H9 (cell line): ENCODE measurements around the gene LRRN4. TPM values are rescaled to one million over a fixed set of nuclear protein-coding genes. Genes with fewer than 3 reads are reported as not detected.

ENCODE experiments used
- DNase-seq: peaks from one replicate; pipeline ENCODE4 v3.0.0-alpha.2; 2017
- H2AFZ ChIP-seq: one replicate; pipeline ENCODE4 v1.6.1; 2013; ENCODE audit warnings: mild to moderate bottlenecking, low read length, control low read depth, moderate library complexity
- H2AK5ac ChIP-seq: 2 replicates; pipeline ENCODE4 v1.6.1; 2013; ENCODE audit warnings: low read length, control low read depth, mixed read lengths; ENCODE audit not compliant: insufficient read length
- H2BK120ac ChIP-seq: one replicate; pipeline ENCODE4 v1.6.1; 2013; ENCODE audit warnings: low read depth, mild to moderate bottlenecking, low read length, control low read depth, inconsistent platforms; ENCODE audit not compliant: poor library complexity, severe bottlenecking
- H2BK12ac ChIP-seq: 2 replicates; pipeline ENCODE4 v1.6.1; 2013; ENCODE audit warnings: low read length, control low read depth, mixed read lengths, low read depth; ENCODE audit not compliant: insufficient read length
- H2BK15ac ChIP-seq: 2 replicates; pipeline ENCODE4 v1.6.1; 2013; ENCODE audit warnings: low read depth, low read length, control low read depth
- H2BK20ac ChIP-seq: one replicate; pipeline ENCODE4 v1.6.1; 2013; ENCODE audit warnings: low read depth, mild to moderate bottlenecking, low read length, control low read depth, inconsistent platforms; ENCODE audit not compliant: poor library complexity, severe bottlenecking
- H2BK5ac ChIP-seq: 2 replicates; pipeline ENCODE4 v1.6.1; 2013; ENCODE audit warnings: low read length, control low read depth, mixed read lengths; ENCODE audit not compliant: insufficient read length
- H3K14ac ChIP-seq: 2 replicates; pipeline ENCODE4 v1.6.1; 2013; ENCODE audit warnings: low read length, control low read depth; ENCODE audit not compliant: insufficient read depth
- H3K18ac ChIP-seq: 2 replicates; pipeline ENCODE4 v1.6.1; 2013; ENCODE audit warnings: low read depth, mild to moderate bottlenecking, mixed read lengths, low read length, control low read depth; ENCODE audit not compliant: insufficient read length
- H3K23ac ChIP-seq: 2 replicates; pipeline ENCODE4 v1.6.1; 2013; ENCODE audit warnings: low read length, control low read depth, mixed read lengths, low read depth; ENCODE audit not compliant: insufficient read length
- H3K23me2 ChIP-seq: 2 replicates; pipeline ENCODE4 v1.6.1; 2013; ENCODE audit warnings: low read depth, mild to moderate bottlenecking, mixed read lengths, low read length, control low read depth; ENCODE audit not compliant: insufficient read length, poor library complexity, severe bottlenecking
- H3K27ac ChIP-seq: 2 replicates; pipeline ENCODE4 v1.5.1; 2013; ENCODE audit warnings: low read length, control low read depth, mixed read lengths, low read depth; ENCODE audit not compliant: insufficient read length
- H3K27me3 ChIP-seq: 2 replicates; pipeline ENCODE4 v1.6.1; 2013; ENCODE audit warnings: low read length, control low read depth, inconsistent platforms; ENCODE audit not compliant: insufficient read depth
- H3K4ac ChIP-seq: 2 replicates; pipeline ENCODE4 v1.6.1; 2013; ENCODE audit warnings: low read depth, mild to moderate bottlenecking, control low read depth, inconsistent platforms, low read length, moderate library complexity
- H3K4me1 ChIP-seq: 2 replicates; pipeline ENCODE4 v1.6.1; 2013; ENCODE audit warnings: low read length, control low read depth, inconsistent platforms; ENCODE audit not compliant: insufficient read depth
- H3K4me2 ChIP-seq: 2 replicates; pipeline ENCODE4 v1.6.1; 2013; ENCODE audit warnings: low read length, control low read depth, mixed read lengths; ENCODE audit not compliant: insufficient read length, insufficient read depth
- H3K56ac ChIP-seq: 2 replicates; pipeline ENCODE4 v1.6.1; 2013; ENCODE audit warnings: low read depth, mild to moderate bottlenecking, mixed read lengths, low read length, control low read depth; ENCODE audit not compliant: insufficient read length
- H3K79me1 ChIP-seq: 2 replicates; pipeline ENCODE4 v1.6.1; 2013; ENCODE audit warnings: low read depth, mild to moderate bottlenecking, moderate library complexity, low read length, control low read depth, inconsistent platforms; ENCODE audit not compliant: insufficient read depth, poor library complexity, severe bottlenecking
- H3K79me2 ChIP-seq: 2 replicates; pipeline ENCODE4 v1.6.1; 2013; ENCODE audit warnings: low read length, control low read depth, inconsistent platforms; ENCODE audit not compliant: insufficient read depth
- H3K9ac ChIP-seq: 2 replicates; pipeline ENCODE4 v1.6.1; 2013; ENCODE audit warnings: low read length, control low read depth, mixed read lengths; ENCODE audit not compliant: insufficient read length; ENCODE audit errors: extremely low read depth
- H3K9me3 ChIP-seq: one replicate; pipeline ENCODE4 v1.6.1; 2013; ENCODE audit warnings: low read depth, low read length, inconsistent platforms; ENCODE audit not compliant: control insufficient read depth
- H3T11ph ChIP-seq: one replicate; pipeline ENCODE4 v1.6.1; 2013; ENCODE audit warnings: mild to moderate bottlenecking, low read length, control low read depth, inconsistent platforms
- H4K20me1 ChIP-seq: one replicate; pipeline ENCODE4 v1.6.1; 2013; ENCODE audit not compliant: control insufficient read depth, insufficient read length, insufficient read depth
- H4K5ac ChIP-seq: 2 replicates; pipeline ENCODE4 v1.6.1; 2013; ENCODE audit warnings: low read depth, mild to moderate bottlenecking, mixed read lengths, low read length, control low read depth; ENCODE audit not compliant: insufficient read length
- H4K8ac ChIP-seq: replicated peaks from 2 replicates; pipeline ENCODE4 v1.6.1; 2013; ENCODE audit warnings: low read length, control low read depth, mixed read lengths, low read depth; ENCODE audit not compliant: insufficient read length
- H4K91ac ChIP-seq: 2 replicates; pipeline ENCODE4 v1.6.1; 2013; ENCODE audit warnings: low read depth, mild to moderate bottlenecking, moderate library complexity, mixed read lengths, low read length, control low read depth; ENCODE audit not compliant: insufficient read length
- H3K27ac Mint-ChIP-seq, 3 experiments: 2 replicates in 2 of 3; 3 replicates in 1 of 3; pipeline ENCODE4 v1.8.0; 2020 to 2021; ENCODE audit warnings: mixed read lengths in 3 of 3, mild to moderate bottlenecking in 1 of 3, moderate library complexity in 1 of 3
- H3K27me3 Mint-ChIP-seq: 2 replicates; pipeline ENCODE4 v1.8.0; 2021; ENCODE audit warnings: low read depth, mild to moderate bottlenecking, moderate library complexity, mixed read lengths
- H3K36me3 Mint-ChIP-seq, 3 experiments: 2 replicates in 2 of 3; 3 replicates in 1 of 3; pipeline ENCODE4 v1.8.0; 2020 to 2021; ENCODE audit warnings: low read depth in 3 of 3, mixed read lengths in 3 of 3; ENCODE audit not compliant: insufficient read depth in 1 of 3
- H3K4me1 Mint-ChIP-seq, 2 experiments: 2 replicates each; pipeline ENCODE4 v1.8.0; 2020; ENCODE audit warnings: mixed read lengths in 2 of 2
- H3K4me3 Mint-ChIP-seq, 2 experiments: 2 replicates in 1 of 2; 3 replicates in 1 of 2; pipeline ENCODE4 v1.8.0; 2020 to 2021; ENCODE audit warnings: mild to moderate bottlenecking in 2 of 2, mixed read lengths in 2 of 2, moderate library complexity in 1 of 2
- H3K9me3 Mint-ChIP-seq, 2 experiments: 2 replicates in 1 of 2; 3 replicates in 1 of 2; pipeline ENCODE4 v1.8.0; 2020; ENCODE audit warnings: mild to moderate bottlenecking in 2 of 2, mixed read lengths in 2 of 2, moderate library complexity in 1 of 2
- WGBS: extraction: QIAGEN DNeasy Blood & Tissue Kit; methylation state at CpG from one replicate; pipeline ENCODE4 v1.1.7; 2013; ENCODE audit warnings: missing lambda C conversion rate, low lambda C conversion rate, mixed read lengths; ENCODE audit not compliant: insufficient read length; ENCODE audit errors: extremely low coverage; 5-methylcytosine and 5-hydroxymethylcytosine counted together
- total RNA-seq: library from RNA; stranded (reverse); gene quantifications from 2 replicates; pipeline ENCODE4 v1.2.1, GENCODE V29; 2021
- TF ChIP-seq, protein P1 (sequence below): fragments of 200-600 bp; sonication (generic); conservative IDR thresholded peaks from 3 replicates; pipeline ENCODE4 v1.8.0; 2021; ENCODE audit warnings: antibody characterized with exemption, mild to moderate bottlenecking

The LRRN4 gene
- total RNA-seq, 1 experiment from 2014 or later = 0.22 TPM

DNA sequence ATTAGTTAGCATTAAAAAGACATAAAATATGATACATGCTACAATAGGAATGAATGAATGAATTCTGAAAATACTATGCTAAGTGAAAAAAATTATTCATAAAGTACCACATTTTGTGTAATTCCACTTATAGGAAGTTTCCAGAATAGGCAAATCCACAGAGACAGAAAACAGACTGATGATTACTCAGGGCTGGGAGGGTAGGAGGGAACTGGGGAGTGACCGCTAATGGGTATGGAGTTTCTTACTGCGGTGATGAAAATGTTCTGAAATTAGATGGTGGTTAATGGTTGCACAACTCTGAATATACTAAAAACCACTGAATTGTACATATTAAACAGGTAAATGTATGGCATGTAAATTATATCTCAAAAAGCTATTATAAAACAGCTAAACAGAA, 46.4 kb upstream of the LRRN4 start:
- WGBS = no CpG with 5 or more reads among the region's 2 CpGs
- TF ChIP-seq, protein P1, sequence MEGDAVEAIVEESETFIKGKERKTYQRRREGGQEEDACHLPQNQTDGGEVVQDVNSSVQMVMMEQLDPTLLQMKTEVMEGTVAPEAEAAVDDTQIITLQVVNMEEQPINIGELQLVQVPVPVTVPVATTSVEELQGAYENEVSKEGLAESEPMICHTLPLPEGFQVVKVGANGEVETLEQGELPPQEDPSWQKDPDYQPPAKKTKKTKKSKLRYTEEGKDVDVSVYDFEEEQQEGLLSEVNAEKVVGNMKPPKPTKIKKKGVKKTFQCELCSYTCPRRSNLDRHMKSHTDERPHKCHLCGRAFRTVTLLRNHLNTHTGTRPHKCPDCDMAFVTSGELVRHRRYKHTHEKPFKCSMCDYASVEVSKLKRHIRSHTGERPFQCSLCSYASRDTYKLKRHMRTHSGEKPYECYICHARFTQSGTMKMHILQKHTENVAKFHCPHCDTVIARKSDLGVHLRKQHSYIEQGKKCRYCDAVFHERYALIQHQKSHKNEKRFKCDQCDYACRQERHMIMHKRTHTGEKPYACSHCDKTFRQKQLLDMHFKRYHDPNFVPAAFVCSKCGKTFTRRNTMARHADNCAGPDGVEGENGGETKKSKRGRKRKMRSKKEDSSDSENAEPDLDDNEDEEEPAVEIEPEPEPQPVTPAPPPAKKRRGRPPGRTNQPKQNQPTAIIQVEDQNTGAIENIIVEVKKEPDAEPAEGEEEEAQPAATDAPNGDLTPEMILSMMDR = no peak

More for the DNA sequence above, 46.4 kb upstream of the LRRN4 start:
- H3K9me3 ChIP-seq = no peaks in the 10 kb centered on the region
- H2BK15ac ChIP-seq = no peak overlapping the region
- no peak overlapping the region for H4K8ac ChIP-seq
- H3T11ph ChIP-seq = no peak overlapping the region
- no peak overlapping the region for H2BK12ac ChIP-seq
- Mint-ChIP-seq H3K9me3 (no peaks in the 10 kb centered on the region), H3K4me1 (no peaks in the 10 kb centered on the region), H3K36me3 (peaks cover 0 to 5% (median 2%) of the 10 kb centered on the region in 3 experiments; a peak in 3 of 7 replicates), H3K27me3 (no peaks in the 10 kb centered on the region), H3K4me3 (no peak overlapping the region), H3K27ac (no peak overlapping the region)
- no peak overlapping the region for H2BK120ac ChIP-seq
- no peak overlapping the region for H2AK5ac ChIP-seq
- no peak overlapping the region for H3K56ac ChIP-seq
- H3K27me3 ChIP-seq = no peaks in the 10 kb centered on the region
- H2AFZ ChIP-seq = no peak overlapping the region
- H3K79me1 ChIP-seq = no peaks in the 10 kb centered on the region
- H3K23me2 ChIP-seq = no peaks in the 10 kb centered on the region
- H3K14ac ChIP-seq = no peak overlapping the region
- no peak overlapping the region for H2BK5ac ChIP-seq
- no peak overlapping the region for H3K4ac ChIP-seq
- H3K4me2 ChIP-seq = no peak overlapping the region
- H4K91ac ChIP-seq = no peak overlapping the region
- no peaks in the 10 kb centered on the region for H3K79me2 ChIP-seq
- H2BK20ac ChIP-seq = no peak overlapping the region
- no peak for DNase-seq
- no peak overlapping the region for H3K9ac ChIP-seq
- H3K23ac ChIP-seq = no peak overlapping the region
- no peak overlapping the region for H4K5ac ChIP-seq
- no peak overlapping the region for H3K18ac ChIP-seq
- no peaks in the 10 kb centered on the region for H4K20me1 ChIP-seq
- no peaks in the 10 kb centered on the region for H3K4me1 ChIP-seq
- H3K27ac ChIP-seq = no peak overlapping the region
